Mesenchymal stem cell (in vitro differentiated cells and primary cell): ENCODE measurements around the gene POLA2.
"Not testable (repeated sequence)": the region's sequence is repeated elsewhere in the genome, so short reads cannot be mapped to it uniquely, and the experiment has no call there.

Experiments used
- DNase-seq: peaks from one replicate; pipeline ENCODE4 v3.0.0-alpha.2; 2013
- H2AFZ ChIP-seq: one replicate; pipeline ENCODE4 v1.6.1; 2013; ENCODE audit warnings: low read depth, mild to moderate bottlenecking, control low read depth, inconsistent platforms, low read length, moderate library complexity
- H2AK5ac ChIP-seq: 2 replicates; pipeline ENCODE4 v1.6.1; 2013; ENCODE audit warnings: low read length, moderate library complexity, mild to moderate bottlenecking, inconsistent platforms; ENCODE audit not compliant: severe bottlenecking
- H2BK120ac ChIP-seq: one replicate; pipeline ENCODE4 v1.6.1; 2013; ENCODE audit warnings: low read depth, mild to moderate bottlenecking, inconsistent platforms, low read length, moderate library complexity
- H2BK12ac ChIP-seq, 2 experiments: one replicate each; pipeline ENCODE4 v1.6.1; 2013; ENCODE audit warnings: inconsistent platforms in 2 of 2, low read length in 2 of 2, mild to moderate bottlenecking in 2 of 2, moderate library complexity in 2 of 2, control low read depth in 1 of 2
- H2BK15ac ChIP-seq: one replicate; pipeline ENCODE4 v1.6.1; 2013; ENCODE audit warnings: mild to moderate bottlenecking, low read depth, inconsistent platforms; ENCODE audit not compliant: poor library complexity, severe bottlenecking
- H2BK5ac ChIP-seq: 2 replicates; pipeline ENCODE4 v1.6.1; 2013; ENCODE audit warnings: low read depth, mild to moderate bottlenecking, low read length, control low read depth, inconsistent platforms; ENCODE audit not compliant: poor library complexity, severe bottlenecking
- H3K14ac ChIP-seq, 2 experiments: one replicate each; pipeline ENCODE4 v1.6.1; 2013; ENCODE audit warnings: inconsistent platforms in 2 of 2, low read length in 2 of 2, control low read depth in 1 of 2, mild to moderate bottlenecking in 1 of 2, moderate library complexity in 1 of 2
- H3K18ac ChIP-seq, 2 experiments: one replicate each; pipeline ENCODE4 v1.6.1; 2013; ENCODE audit warnings: inconsistent platforms in 2 of 2, low read length in 2 of 2, control low read depth in 1 of 2, low read depth in 1 of 2, mild to moderate bottlenecking in 1 of 2
- H3K23ac ChIP-seq, 2 experiments: one replicate each; pipeline ENCODE4 v1.6.1; 2013; ENCODE audit warnings: inconsistent platforms in 2 of 2, low read length in 2 of 2, mild to moderate bottlenecking in 2 of 2, moderate library complexity in 2 of 2, control low read depth in 1 of 2
- H3K27ac ChIP-seq: 2 replicates; pipeline ENCODE4 v1.5.1; 2013; ENCODE audit warnings: mild to moderate bottlenecking, moderate library complexity, low read length, control low read depth, inconsistent platforms; ENCODE audit not compliant: poor library complexity, severe bottlenecking
- H3K27me3 ChIP-seq, 2 experiments: 2 replicates each; pipeline versions ENCODE4 v1.6.1 to v1.7.0; 2013; ENCODE audit warnings: low read length in 2 of 2, mild to moderate bottlenecking in 2 of 2, moderate library complexity in 2 of 2, control low read depth in 1 of 2, inconsistent platforms in 1 of 2; ENCODE audit not compliant: control insufficient read depth in 1 of 2, insufficient read depth in 1 of 2
- H3K36me3 ChIP-seq, 2 experiments: 2 replicates each; pipeline versions ENCODE4 v1.6.1 to v1.7.0; 2013; ENCODE audit warnings: low read length in 2 of 2, control low read depth in 1 of 2, inconsistent platforms in 1 of 2, low read depth in 1 of 2, mild to moderate bottlenecking in 1 of 2; ENCODE audit not compliant: insufficient read depth in 2 of 2, control insufficient read depth in 1 of 2
- H3K4ac ChIP-seq, 2 experiments: one replicate each; pipeline ENCODE4 v1.6.1; 2013; ENCODE audit warnings: inconsistent platforms in 2 of 2, low read length in 2 of 2, mild to moderate bottlenecking in 2 of 2, moderate library complexity in 2 of 2, control low read depth in 1 of 2, low read depth in 1 of 2
- H3K4me1 ChIP-seq: 2 replicates; pipeline ENCODE4 v1.6.1; 2013; ENCODE audit warnings: low read depth, low read length, control low read depth; ENCODE audit not compliant: control insufficient read depth, insufficient read depth
- H3K4me2 ChIP-seq: 2 replicates; pipeline ENCODE4 v1.6.1; 2013; ENCODE audit warnings: low read length, mild to moderate bottlenecking, inconsistent platforms; ENCODE audit not compliant: poor library complexity, severe bottlenecking
- H3K4me3 ChIP-seq, 2 experiments: 2 replicates each; pipeline versions ENCODE4 v1.5.1 to v1.7.0; 2013; ENCODE audit warnings: low read length in 2 of 2, mild to moderate bottlenecking in 2 of 2, control low read depth in 1 of 2, low read depth in 1 of 2; ENCODE audit not compliant: insufficient read depth in 1 of 2
- H3K79me1 ChIP-seq: replicated peaks from 2 replicates; pipeline ENCODE4 v1.6.1; 2013; ENCODE audit warnings: mild to moderate bottlenecking, control low read depth, low read length, inconsistent platforms; ENCODE audit not compliant: poor library complexity, severe bottlenecking
- H3K9ac ChIP-seq: 2 replicates; pipeline ENCODE4 v1.7.0; 2013; ENCODE audit warnings: mild to moderate bottlenecking, low read length, moderate library complexity
- H3K9me3 ChIP-seq: 2 replicates; pipeline ENCODE4 v1.7.0; 2013; ENCODE audit warnings: mild to moderate bottlenecking, low read length; ENCODE audit not compliant: control insufficient read depth
- H4K8ac ChIP-seq: one replicate; pipeline ENCODE4 v1.6.1; 2013; ENCODE audit warnings: inconsistent platforms, mild to moderate bottlenecking, low read length, moderate library complexity
- H4K91ac ChIP-seq: one replicate; pipeline ENCODE4 v1.6.1; 2013; ENCODE audit warnings: mild to moderate bottlenecking, low read length, inconsistent platforms
- WGBS: methylation state at CpG from one replicate; pipeline ENCODE4 v1.1.7; 2013; ENCODE audit warnings: mixed read lengths; 5-methylcytosine and 5-hydroxymethylcytosine counted together

POLA2 gene

GRCh38 chr11:65330544-65330943 is 68.8 kb downstream of the POLA2 start:
- DNase-seq, result no peak
- H3K4ac ChIP-seq, result no peak overlapping the region
- no peak overlapping the region for H3K14ac ChIP-seq
- 90% methylated on average over 7 of the region's 7 CpGs for WGBS
- H3K9me3 ChIP-seq, result no peaks in the 10 kb centered on the region
- H3K23ac ChIP-seq, result no peak overlapping the region
- peak overlapping the region; percentile 67 for H3K9ac ChIP-seq
- H2BK5ac ChIP-seq, result no peak overlapping the region
- peak overlapping the region; percentile 38 for H2AK5ac ChIP-seq
- no peak overlapping the region for H2BK12ac ChIP-seq
- no peaks in the 10 kb centered on the region for H3K27me3 ChIP-seq
- H4K8ac ChIP-seq, result peak overlapping the region; percentile 55
- no peak overlapping the region for H3K27ac ChIP-seq
- no peak overlapping the region for H2AFZ ChIP-seq
- H3K4me2 ChIP-seq, result no peak overlapping the region
- H3K36me3 ChIP-seq, result no peaks in the 10 kb centered on the region
- H3K18ac ChIP-seq, result no peak overlapping the region
- H2BK15ac ChIP-seq, result no peak overlapping the region
- H4K91ac ChIP-seq, result no peak overlapping the region
- H3K4me1 ChIP-seq, result no peaks in the 10 kb centered on the region
- H3K4me3 ChIP-seq, result no peak overlapping the region
- no peaks in the 10 kb centered on the region for H3K79me1 ChIP-seq
- H2BK120ac ChIP-seq, result no peak overlapping the region

GRCh38 chr11:65332591-65332990 is 70.8 kb downstream of the POLA2 start:
- not testable (repeated sequence) for H2BK15ac ChIP-seq, H2BK5ac ChIP-seq, H3K27me3 ChIP-seq, H3K9me3 ChIP-seq, H2AK5ac ChIP-seq, H3K4me3 ChIP-seq, DNase-seq, H3K18ac ChIP-seq, H4K91ac ChIP-seq, H3K9ac ChIP-seq, H2AFZ ChIP-seq, H3K14ac ChIP-seq, H3K4ac ChIP-seq, H3K4me1 ChIP-seq, H3K27ac ChIP-seq, H2BK12ac ChIP-seq, H3K4me2 ChIP-seq, H4K8ac ChIP-seq, H3K23ac ChIP-seq, H2BK120ac ChIP-seq, H3K79me1 ChIP-seq, H3K36me3 ChIP-seq
- 100% methylated on average over 9 of the region's 9 CpGs for WGBS

GRCh38 chr11:65334696-65335295 is 73.0 kb downstream of the POLA2 start:
- Histone ChIP-seq H3K27ac (peak overlapping the region; percentile 1), H3K4me2 (peak overlapping the region; percentile 59), H4K91ac (no peak overlapping the region), H3K14ac (no peak overlapping the region), H3K23ac (no peak overlapping the region), H3K36me3 (peaks cover 11 to 18% of the 10 kb centered on the region in 2 experiments), H3K9me3 (no peaks in the 10 kb centered on the region), H3K27me3 (no peaks in the 10 kb centered on the region), H2AFZ (no peak overlapping the region), H4K8ac (no peak overlapping the region), H3K4me1 (no peaks in the 10 kb centered on the region), H2BK12ac (no peak overlapping the region), H2BK120ac (no peak overlapping the region), H3K4me3 (peak overlapping the region in 1 of 2 experiments; percentile 93), H3K9ac (peak overlapping the region; percentile 98), H2AK5ac (no peak overlapping the region), H2BK15ac (no peak overlapping the region), H3K79me1 (no peaks in the 10 kb centered on the region), H3K4ac (no peak overlapping the region), H3K18ac (no peak overlapping the region), H2BK5ac (no peak overlapping the region)
- 21% methylated on average over 5 of the region's 5 CpGs for WGBS
- peak; percentile 43 for DNase-seq

- Histone ChIP-seq H2BK15ac (no peak overlapping the region), H3K27me3 (no peaks in the 10 kb centered on the region), H3K4ac (no peak overlapping the region), H4K91ac (no peak overlapping the region), H3K9ac (no peak overlapping the region), H3K14ac (no peak overlapping the region), H2BK12ac (no peak overlapping the region), H2AK5ac (no peak overlapping the region), H4K8ac (no peak overlapping the region), H3K36me3 (peaks cover 36 to 53% of the 10 kb centered on the region in 2 experiments), H3K23ac (no peak overlapping the region), H2BK5ac (no peak overlapping the region), H3K9me3 (no peaks in the 10 kb centered on the region), H3K18ac (no peak overlapping the region), H3K79me1 (peaks cover 10% of the 10 kb centered on the region), H3K4me3 (no peak overlapping the region), H3K4me1 (no peaks in the 10 kb centered on the region), H2AFZ (no peak overlapping the region), H3K27ac (no peak overlapping the region), H2BK120ac (no peak overlapping the region), H3K4me2 (no peak overlapping the region)
- no peak for DNase-seq
- WGBS, result 98% methylated on average over 7 of the region's 7 CpGs
These were observed 76.9 kb downstream of the POLA2 start for GRCh38 chr11:65338676-65339075.
